ENCODE measurements around the gene ZNF76.

DNA sequence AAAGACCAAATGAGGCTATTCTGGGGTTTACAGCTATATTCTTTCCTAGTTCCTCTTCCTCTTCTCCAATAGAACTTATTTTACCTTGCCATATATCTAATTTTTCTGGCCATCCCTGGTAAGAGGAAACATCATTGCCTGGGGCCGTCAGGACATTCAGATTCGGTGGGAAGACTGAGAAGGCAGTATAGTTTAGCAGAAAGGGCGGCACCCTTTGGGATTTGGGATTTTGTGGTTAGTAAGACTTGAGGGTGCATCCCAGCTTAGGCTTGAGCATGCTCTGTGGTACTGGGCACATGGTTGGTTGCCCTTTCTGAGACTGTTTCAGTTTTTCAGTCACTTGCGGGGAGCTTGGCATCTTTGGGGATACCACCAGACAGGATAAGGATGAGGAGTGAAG is 24.6 kb upstream of the ZNF76 start:
- TF ChIP-seq POLR2A (IDR thresholded peaks at IDR 0.05; ENCODE audit: low read depth, low read length) = no peak
- no peak for TF ChIP-seq POLR2AphosphoS5 (IDR thresholded peaks at IDR 0.05; ENCODE audit: low read depth, low read length)
- no peak for TF ChIP-seq TAF1 (IDR thresholded peaks at IDR 0.05; ENCODE audit: borderline replicate concordance, low read depth, low read length)

Measured in GM12892 (cell line).